H9 (cell line): ENCODE results near the gene PRKCZ. TPM values are rescaled to one million over a fixed set of nuclear protein-coding genes. Genes with fewer than 3 reads are reported as not detected.

Experiments used
- DNase-seq: peaks from one replicate; pipeline ENCODE4 v3.0.0-alpha.2; 2017
- H2AFZ ChIP-seq: one replicate; pipeline ENCODE4 v1.6.1; 2013; ENCODE audit warnings: mild to moderate bottlenecking, low read length, control low read depth, moderate library complexity
- H2AK5ac ChIP-seq: 2 replicates; pipeline ENCODE4 v1.6.1; 2013; ENCODE audit warnings: low read length, control low read depth, mixed read lengths; ENCODE audit not compliant: insufficient read length
- H2BK120ac ChIP-seq: one replicate; pipeline ENCODE4 v1.6.1; 2013; ENCODE audit warnings: low read depth, mild to moderate bottlenecking, low read length, control low read depth, inconsistent platforms; ENCODE audit not compliant: poor library complexity, severe bottlenecking
- H2BK12ac ChIP-seq: 2 replicates; pipeline ENCODE4 v1.6.1; 2013; ENCODE audit warnings: low read length, control low read depth, mixed read lengths, low read depth; ENCODE audit not compliant: insufficient read length
- H2BK15ac ChIP-seq: 2 replicates; pipeline ENCODE4 v1.6.1; 2013; ENCODE audit warnings: low read depth, low read length, control low read depth
- H2BK20ac ChIP-seq: one replicate; pipeline ENCODE4 v1.6.1; 2013; ENCODE audit warnings: low read depth, mild to moderate bottlenecking, low read length, control low read depth, inconsistent platforms; ENCODE audit not compliant: poor library complexity, severe bottlenecking
- H2BK5ac ChIP-seq: 2 replicates; pipeline ENCODE4 v1.6.1; 2013; ENCODE audit warnings: low read length, control low read depth, mixed read lengths; ENCODE audit not compliant: insufficient read length
- H3K14ac ChIP-seq: 2 replicates; pipeline ENCODE4 v1.6.1; 2013; ENCODE audit warnings: low read length, control low read depth; ENCODE audit not compliant: insufficient read depth
- H3K18ac ChIP-seq: 2 replicates; pipeline ENCODE4 v1.6.1; 2013; ENCODE audit warnings: low read depth, mild to moderate bottlenecking, mixed read lengths, low read length, control low read depth; ENCODE audit not compliant: insufficient read length
- H3K23ac ChIP-seq: 2 replicates; pipeline ENCODE4 v1.6.1; 2013; ENCODE audit warnings: low read length, control low read depth, mixed read lengths, low read depth; ENCODE audit not compliant: insufficient read length
- H3K23me2 ChIP-seq: 2 replicates; pipeline ENCODE4 v1.6.1; 2013; ENCODE audit warnings: low read depth, mild to moderate bottlenecking, mixed read lengths, low read length, control low read depth; ENCODE audit not compliant: insufficient read length, poor library complexity, severe bottlenecking
- H3K27ac ChIP-seq: 2 replicates; pipeline ENCODE4 v1.5.1; 2013; ENCODE audit warnings: low read length, control low read depth, mixed read lengths, low read depth; ENCODE audit not compliant: insufficient read length
- H3K27me3 ChIP-seq: 2 replicates; pipeline ENCODE4 v1.6.1; 2013; ENCODE audit warnings: low read length, control low read depth, inconsistent platforms; ENCODE audit not compliant: insufficient read depth
- H3K4ac ChIP-seq: 2 replicates; pipeline ENCODE4 v1.6.1; 2013; ENCODE audit warnings: low read depth, mild to moderate bottlenecking, control low read depth, inconsistent platforms, low read length, moderate library complexity
- H3K4me1 ChIP-seq: 2 replicates; pipeline ENCODE4 v1.6.1; 2013; ENCODE audit warnings: low read length, control low read depth, inconsistent platforms; ENCODE audit not compliant: insufficient read depth
- H3K4me2 ChIP-seq: 2 replicates; pipeline ENCODE4 v1.6.1; 2013; ENCODE audit warnings: low read length, control low read depth, mixed read lengths; ENCODE audit not compliant: insufficient read length, insufficient read depth
- H3K56ac ChIP-seq: 2 replicates; pipeline ENCODE4 v1.6.1; 2013; ENCODE audit warnings: low read depth, mild to moderate bottlenecking, mixed read lengths, low read length, control low read depth; ENCODE audit not compliant: insufficient read length
- H3K79me1 ChIP-seq: 2 replicates; pipeline ENCODE4 v1.6.1; 2013; ENCODE audit warnings: low read depth, mild to moderate bottlenecking, moderate library complexity, low read length, control low read depth, inconsistent platforms; ENCODE audit not compliant: insufficient read depth, poor library complexity, severe bottlenecking
- H3K79me2 ChIP-seq: 2 replicates; pipeline ENCODE4 v1.6.1; 2013; ENCODE audit warnings: low read length, control low read depth, inconsistent platforms; ENCODE audit not compliant: insufficient read depth
- H3K9ac ChIP-seq: 2 replicates; pipeline ENCODE4 v1.6.1; 2013; ENCODE audit warnings: low read length, control low read depth, mixed read lengths; ENCODE audit not compliant: insufficient read length; ENCODE audit errors: extremely low read depth
- H3K9me3 ChIP-seq: one replicate; pipeline ENCODE4 v1.6.1; 2013; ENCODE audit warnings: low read depth, low read length, inconsistent platforms; ENCODE audit not compliant: control insufficient read depth
- H3T11ph ChIP-seq: one replicate; pipeline ENCODE4 v1.6.1; 2013; ENCODE audit warnings: mild to moderate bottlenecking, low read length, control low read depth, inconsistent platforms
- H4K20me1 ChIP-seq: one replicate; pipeline ENCODE4 v1.6.1; 2013; ENCODE audit not compliant: control insufficient read depth, insufficient read length, insufficient read depth
- H4K5ac ChIP-seq: 2 replicates; pipeline ENCODE4 v1.6.1; 2013; ENCODE audit warnings: low read depth, mild to moderate bottlenecking, mixed read lengths, low read length, control low read depth; ENCODE audit not compliant: insufficient read length
- H4K8ac ChIP-seq: replicated peaks from 2 replicates; pipeline ENCODE4 v1.6.1; 2013; ENCODE audit warnings: low read length, control low read depth, mixed read lengths, low read depth; ENCODE audit not compliant: insufficient read length
- H4K91ac ChIP-seq: 2 replicates; pipeline ENCODE4 v1.6.1; 2013; ENCODE audit warnings: low read depth, mild to moderate bottlenecking, moderate library complexity, mixed read lengths, low read length, control low read depth; ENCODE audit not compliant: insufficient read length
- H3K27ac Mint-ChIP-seq, 3 experiments: 2 replicates in 2 of 3; 3 replicates in 1 of 3; pipeline ENCODE4 v1.8.0; 2020 to 2021; ENCODE audit warnings: mixed read lengths in 3 of 3, mild to moderate bottlenecking in 1 of 3, moderate library complexity in 1 of 3
- H3K27me3 Mint-ChIP-seq: 2 replicates; pipeline ENCODE4 v1.8.0; 2021; ENCODE audit warnings: low read depth, mild to moderate bottlenecking, moderate library complexity, mixed read lengths
- H3K36me3 Mint-ChIP-seq, 3 experiments: 2 replicates in 2 of 3; 3 replicates in 1 of 3; pipeline ENCODE4 v1.8.0; 2020 to 2021; ENCODE audit warnings: low read depth in 3 of 3, mixed read lengths in 3 of 3; ENCODE audit not compliant: insufficient read depth in 1 of 3
- H3K4me1 Mint-ChIP-seq, 2 experiments: 2 replicates each; pipeline ENCODE4 v1.8.0; 2020; ENCODE audit warnings: mixed read lengths in 2 of 2
- H3K4me3 Mint-ChIP-seq, 2 experiments: 2 replicates in 1 of 2; 3 replicates in 1 of 2; pipeline ENCODE4 v1.8.0; 2020 to 2021; ENCODE audit warnings: mild to moderate bottlenecking in 2 of 2, mixed read lengths in 2 of 2, moderate library complexity in 1 of 2
- H3K9me3 Mint-ChIP-seq, 2 experiments: 2 replicates in 1 of 2; 3 replicates in 1 of 2; pipeline ENCODE4 v1.8.0; 2020; ENCODE audit warnings: mild to moderate bottlenecking in 2 of 2, mixed read lengths in 2 of 2, moderate library complexity in 1 of 2
- CTCF ChIP-seq: fragments of 200-600 bp; sonication (generic); conservative IDR thresholded peaks from 3 replicates; pipeline ENCODE4 v1.8.0; 2021; ENCODE audit warnings: antibody characterized with exemption, mild to moderate bottlenecking
- WGBS: extraction: QIAGEN DNeasy Blood & Tissue Kit; methylation state at CpG from one replicate; pipeline ENCODE4 v1.1.7; 2013; ENCODE audit warnings: missing lambda C conversion rate, low lambda C conversion rate, mixed read lengths; ENCODE audit not compliant: insufficient read length; ENCODE audit errors: extremely low coverage; 5-methylcytosine and 5-hydroxymethylcytosine counted together
- total RNA-seq: library from RNA; stranded (reverse); gene quantifications from 2 replicates; pipeline ENCODE4 v1.2.1, GENCODE V29; 2021

The PRKCZ gene
- total RNA-seq, 1 experiment from 2014 or later = 48.4 TPM

- H3K27ac Mint-ChIP-seq = no peak overlapping the region
- H2AFZ ChIP-seq = no peak overlapping the region
- no peak overlapping the region for H3K4me3 Mint-ChIP-seq
- H3K27me3 Mint-ChIP-seq = peaks cover 32% of the 10 kb centered on the region
- TF ChIP-seq CTCF = no peak
- no peaks in the 10 kb centered on the region for H3K4me1 ChIP-seq
- no peak overlapping the region for H2BK12ac ChIP-seq
- H2BK5ac ChIP-seq = no peak overlapping the region
- H3K23ac ChIP-seq = no peak overlapping the region
- no peak overlapping the region for H3K18ac ChIP-seq
- no peaks in the 10 kb centered on the region for H3K36me3 Mint-ChIP-seq
- no peak overlapping the region for H3K56ac ChIP-seq
- no peaks in the 10 kb centered on the region for H3K23me2 ChIP-seq
- H3K14ac ChIP-seq = no peak overlapping the region; the same call in 1 of the 2 replicates
- no peak overlapping the region for H3K4ac ChIP-seq
- no peak overlapping the region for H3K27ac ChIP-seq
- no CpG with 5 or more reads among the region's 10 CpGs for WGBS
- no peaks in the 10 kb centered on the region for H4K20me1 ChIP-seq
- H3K9ac ChIP-seq = no peak overlapping the region
- H2BK15ac ChIP-seq = no peak overlapping the region; the same call in 1 of the 2 replicates
- no peaks in the 10 kb centered on the region for H3K9me3 Mint-ChIP-seq
- no peaks in the 10 kb centered on the region for H3K79me2 ChIP-seq
- H4K91ac ChIP-seq = no peak overlapping the region
- no peaks in the 10 kb centered on the region for H3K9me3 ChIP-seq
- H2AK5ac ChIP-seq = no peak overlapping the region
- no peak overlapping the region for H4K8ac ChIP-seq
- H4K5ac ChIP-seq = no peak overlapping the region
- H3K27me3 ChIP-seq = peaks cover 5% of the 10 kb centered on the region; the same call in 1 of the 2 replicates
- no peak overlapping the region for H3K4me2 ChIP-seq
- no peak overlapping the region for H2BK120ac ChIP-seq
- DNase-seq = no peak
- no peak overlapping the region for H3T11ph ChIP-seq
- no peak overlapping the region for H2BK20ac ChIP-seq
- no peaks in the 10 kb centered on the region for H3K79me1 ChIP-seq
- H3K4me1 Mint-ChIP-seq = no peaks in the 10 kb centered on the region
These were observed 25.8 kb upstream of the PRKCZ start for GRCh38 chr1:2024451-2024850.
